AG09309 (cell line): ENCODE measurements around the gene APOL3.
"Not testable (repeated sequence)": the region's sequence is repeated elsewhere in the genome, so short reads cannot be mapped to it uniquely, and the experiment has no call there.

ENCODE experiments used
- DNase-seq: peaks from one replicate; pipeline ENCODE4 v3.0.0-alpha.2; 2010; ENCODE audit warnings: low read depth
- H3K4me3 ChIP-seq: 2 replicates; pipeline ENCODE4 v1.5.1; 2011; ENCODE audit warnings: mild to moderate bottlenecking, low read depth, low read length, moderate library complexity; ENCODE audit not compliant: control insufficient read depth
- CTCF ChIP-seq: IDR thresholded peaks from 2 replicates; pipeline ENCODE4 v1.5.1; 2011; ENCODE audit warnings: mild to moderate bottlenecking, low read depth, low read length, inconsistent platforms; ENCODE audit not compliant: insufficient read depth, control insufficient read depth; ENCODE audit errors: missing control alignments

Gene APOL3

GRCh38 chr22:36156119-36156514 is 4.4 kb downstream of the APOL3 start:
- DNase-seq = no peak
- H3K4me3 ChIP-seq = peak overlapping the region; percentile 43
- TF ChIP-seq CTCF = no peak

- no peak for TF ChIP-seq CTCF
- H3K4me3 ChIP-seq = no peak overlapping the region
- no peak for DNase-seq
Observed at GRCh38 chr22:36155702-36156101, 4.9 kb downstream of the APOL3 start.

GRCh38 chr22:36154423-36154945 is 6.1 kb downstream of the APOL3 start:
- no peak overlapping the region for H3K4me3 ChIP-seq
- TF ChIP-seq CTCF = no peak
- no peak for DNase-seq

- no peak for TF ChIP-seq CTCF
- H3K4me3 ChIP-seq = no peak overlapping the region
- no peak for DNase-seq
Observed at GRCh38 chr22:36153501-36154422, 6.8 kb downstream of the APOL3 start.

- not testable (repeated sequence) for H3K4me3 ChIP-seq, DNase-seq
Observed at GRCh38 chr22:36152821-36153220, 7.7 kb downstream of the APOL3 start.

- TF ChIP-seq CTCF = no peak
- H3K4me3 ChIP-seq = no peak overlapping the region
- DNase-seq = no peak
Observed at GRCh38 chr22:36152088-36152487, 8.5 kb downstream of the APOL3 start.

GRCh38 chr22:36151006-36151595 is 9.5 kb downstream of the APOL3 start:
- no peak overlapping the region for H3K4me3 ChIP-seq
- DNase-seq = no peak
- TF ChIP-seq CTCF = no peak
